Neural cell (in vitro differentiated cells): ENCODE measurements around the gene CGB8. TPM values are rescaled to one million over a fixed set of nuclear protein-coding genes. Genes with fewer than 3 reads are reported as not detected.
"Not testable (repeated sequence)": the region's sequence is repeated elsewhere in the genome, so short reads cannot be mapped to it uniquely, and the experiment has no call there.

ENCODE experiments used
- H2AFZ ChIP-seq: fragments of 200-600, 300-800 bp; sonication (generic), shearing (Covaris generic); 2 replicates; pipeline ENCODE4 v1.6.0; 2014; ENCODE audit warnings: low read depth, mild to moderate bottlenecking, antibody characterized with exemption, low read length, moderate library complexity
- H3F3A ChIP-seq: fragments of 200-600 bp; shearing (Covaris generic); 2 replicates; pipeline ENCODE4 v1.6.1; 2016; ENCODE audit warnings: mild to moderate bottlenecking, moderate library complexity, mixed read lengths, antibody characterized with exemption, low read length; ENCODE audit not compliant: insufficient read depth, poor library complexity, severe bottlenecking
- H3K27ac ChIP-seq: fragments of 200-600, 300-800 bp; sonication (generic), shearing (Covaris generic); 2 replicates; pipeline ENCODE4 v1.5.1; 2014; ENCODE audit warnings: mild to moderate bottlenecking, low read length, moderate library complexity
- H3K27me3 ChIP-seq: fragments of 300-800, 200-600 bp; sonication (generic), shearing (Covaris generic); 2 replicates; pipeline ENCODE4 v1.6.0; 2014; ENCODE audit warnings: mild to moderate bottlenecking, low read depth, low read length, moderate library complexity; ENCODE audit not compliant: insufficient read depth
- H3K36me3 ChIP-seq: fragments of 300-800, 200-600 bp; sonication (generic), shearing (Covaris generic); 2 replicates; pipeline ENCODE4 v1.5.1; 2014; ENCODE audit warnings: mild to moderate bottlenecking, antibody characterized with exemption, low read length, moderate library complexity; ENCODE audit not compliant: insufficient read depth
- H3K4me2 ChIP-seq: fragments of 300-800, 200-600 bp; sonication (generic), shearing (Covaris generic); 2 replicates; pipeline ENCODE4 v1.6.0; 2014; ENCODE audit warnings: mild to moderate bottlenecking, low read length
- H3K4me3 ChIP-seq: fragments of 300-800, 200-600 bp; sonication (generic), shearing (Covaris generic); 2 replicates; pipeline ENCODE4 v1.5.1; 2014; ENCODE audit warnings: mild to moderate bottlenecking, low read length, moderate library complexity
- H3K79me2 ChIP-seq: fragments of 200-600 bp; shearing (Covaris generic); replicated peaks from 2 replicates; pipeline ENCODE4 v1.6.0; 2014; ENCODE audit warnings: mild to moderate bottlenecking, low read length, moderate library complexity; ENCODE audit not compliant: insufficient read depth
- H3K9ac ChIP-seq: fragments of 300-800, 200-600 bp; sonication (generic), shearing (Covaris generic); 2 replicates; pipeline ENCODE4 v1.6.1; 2016; ENCODE audit warnings: mild to moderate bottlenecking, low read length, mixed read lengths
- H3K9me2 ChIP-seq: fragments of 200-600 bp; shearing (Covaris generic); 2 replicates; pipeline ENCODE4 v1.6.1; 2016; ENCODE audit warnings: mild to moderate bottlenecking, low read length, mixed read lengths; ENCODE audit not compliant: insufficient read depth
- H3K9me3 ChIP-seq: fragments of 200-600, 300-800 bp; sonication (generic), shearing (Covaris generic); 2 replicates; pipeline ENCODE4 v1.6.1; 2016; ENCODE audit warnings: mild to moderate bottlenecking, mixed run types, low read length, moderate library complexity, mixed read lengths
- H4K20me1 ChIP-seq: fragments of 200-600 bp; shearing (Covaris generic); 2 replicates; pipeline ENCODE4 v1.6.1; 2016; ENCODE audit warnings: mild to moderate bottlenecking, mixed run types; ENCODE audit not compliant: insufficient read depth
- CTCF ChIP-seq: fragments of 450-650 bp; IDR thresholded peaks from 2 replicates; pipeline ENCODE4 v1.5.1; 2014; ENCODE audit warnings: antibody characterized with exemption, mild to moderate bottlenecking, moderate library complexity; ENCODE audit not compliant: poor library complexity, severe bottlenecking
- EP300 ChIP-seq: fragments of 450-650 bp; conservative IDR thresholded peaks from 2 replicates; pipeline ENCODE4 v1.6.1; 2014; ENCODE audit warnings: antibody characterized with exemption, mild to moderate bottlenecking, moderate library complexity; ENCODE audit not compliant: poor library complexity, severe bottlenecking
- EZH2 ChIP-seq: fragments of 200-600, 300-800 bp; shearing (Covaris generic), sonication (generic); IDR thresholded peaks from 2 replicates; pipeline ENCODE4 v1.6.1; 2014; ENCODE audit warnings: antibody characterized with exemption, low read length, borderline replicate concordance, mild to moderate bottlenecking; ENCODE audit not compliant: insufficient read depth, poor library complexity, severe bottlenecking
- MXI1 ChIP-seq: fragments of 450-650 bp; conservative IDR thresholded peaks from 2 replicates; pipeline ENCODE4 v1.6.1; 2014; ENCODE audit warnings: antibody characterized with exemption, mild to moderate bottlenecking; ENCODE audit not compliant: poor library complexity, severe bottlenecking
- POLR2AphosphoS5 ChIP-seq: IDR thresholded peaks from 2 replicates; pipeline ENCODE4 v1.6.1; 2012
- RAD21 ChIP-seq: fragments of 450-650 bp; conservative IDR thresholded peaks from 2 replicates; pipeline ENCODE4 v1.6.1; 2014; ENCODE audit warnings: antibody characterized with exemption, mild to moderate bottlenecking, moderate library complexity
- SMC3 ChIP-seq: fragments of 450-650 bp; conservative IDR thresholded peaks from 2 replicates; pipeline ENCODE4 v1.6.1; 2014; ENCODE audit warnings: antibody characterized with exemption, mild to moderate bottlenecking, moderate library complexity; ENCODE audit not compliant: poor library complexity
- TAF1 ChIP-seq: IDR thresholded peaks from 2 replicates; pipeline ENCODE4 v1.6.1; 2012; ENCODE audit warnings: low read depth
- polyA plus RNA-seq: library from polyadenylated mRNA; depleted of rRNA; stranded (reverse); fragments of >200 nt; gene quantifications from 2 replicates; pipeline ENCODE4 v1.2.3, GENCODE V29; 2014
- TF ChIP-seq, protein P1 (sequence below): IDR thresholded peaks from 2 replicates; pipeline ENCODE4 v1.6.1; 2012; ENCODE audit warnings: borderline replicate concordance

Gene CGB8
- polyA plus RNA-seq, 1 donor from 2014 or later: not detected

- Histone ChIP-seq H3K4me2 (no peak overlapping the region), H3K27ac (no peak overlapping the region), H3F3A (no peaks in the 10 kb centered on the region), H3K79me2 (no peaks in the 10 kb centered on the region), H4K20me1 (no peaks in the 10 kb centered on the region), H3K36me3 (no peaks in the 10 kb centered on the region), H2AFZ (no peak overlapping the region), H3K27me3 (no peaks in the 10 kb centered on the region), H3K4me3 (no peak overlapping the region), H3K9ac (no peak overlapping the region), H3K9me3 (no peaks in the 10 kb centered on the region), H3K9me2 (no peaks in the 10 kb centered on the region)
- TF ChIP-seq EZH2 (no peak), MXI1 (no peak), EP300 (no peak), RAD21 (no peak), SMC3 (no peak), POLR2AphosphoS5 (no peak), TAF1 (no peak), CTCF (no peak)
- TF ChIP-seq, protein P1, sequence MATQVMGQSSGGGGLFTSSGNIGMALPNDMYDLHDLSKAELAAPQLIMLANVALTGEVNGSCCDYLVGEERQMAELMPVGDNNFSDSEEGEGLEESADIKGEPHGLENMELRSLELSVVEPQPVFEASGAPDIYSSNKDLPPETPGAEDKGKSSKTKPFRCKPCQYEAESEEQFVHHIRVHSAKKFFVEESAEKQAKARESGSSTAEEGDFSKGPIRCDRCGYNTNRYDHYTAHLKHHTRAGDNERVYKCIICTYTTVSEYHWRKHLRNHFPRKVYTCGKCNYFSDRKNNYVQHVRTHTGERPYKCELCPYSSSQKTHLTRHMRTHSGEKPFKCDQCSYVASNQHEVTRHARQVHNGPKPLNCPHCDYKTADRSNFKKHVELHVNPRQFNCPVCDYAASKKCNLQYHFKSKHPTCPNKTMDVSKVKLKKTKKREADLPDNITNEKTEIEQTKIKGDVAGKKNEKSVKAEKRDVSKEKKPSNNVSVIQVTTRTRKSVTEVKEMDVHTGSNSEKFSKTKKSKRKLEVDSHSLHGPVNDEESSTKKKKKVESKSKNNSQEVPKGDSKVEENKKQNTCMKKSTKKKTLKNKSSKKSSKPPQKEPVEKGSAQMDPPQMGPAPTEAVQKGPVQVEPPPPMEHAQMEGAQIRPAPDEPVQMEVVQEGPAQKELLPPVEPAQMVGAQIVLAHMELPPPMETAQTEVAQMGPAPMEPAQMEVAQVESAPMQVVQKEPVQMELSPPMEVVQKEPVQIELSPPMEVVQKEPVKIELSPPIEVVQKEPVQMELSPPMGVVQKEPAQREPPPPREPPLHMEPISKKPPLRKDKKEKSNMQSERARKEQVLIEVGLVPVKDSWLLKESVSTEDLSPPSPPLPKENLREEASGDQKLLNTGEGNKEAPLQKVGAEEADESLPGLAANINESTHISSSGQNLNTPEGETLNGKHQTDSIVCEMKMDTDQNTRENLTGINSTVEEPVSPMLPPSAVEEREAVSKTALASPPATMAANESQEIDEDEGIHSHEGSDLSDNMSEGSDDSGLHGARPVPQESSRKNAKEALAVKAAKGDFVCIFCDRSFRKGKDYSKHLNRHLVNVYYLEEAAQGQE: no peak
These were observed 6.7 kb downstream of the CGB8 start for GRCh38 chr19:49042177-49042576.

DNA sequence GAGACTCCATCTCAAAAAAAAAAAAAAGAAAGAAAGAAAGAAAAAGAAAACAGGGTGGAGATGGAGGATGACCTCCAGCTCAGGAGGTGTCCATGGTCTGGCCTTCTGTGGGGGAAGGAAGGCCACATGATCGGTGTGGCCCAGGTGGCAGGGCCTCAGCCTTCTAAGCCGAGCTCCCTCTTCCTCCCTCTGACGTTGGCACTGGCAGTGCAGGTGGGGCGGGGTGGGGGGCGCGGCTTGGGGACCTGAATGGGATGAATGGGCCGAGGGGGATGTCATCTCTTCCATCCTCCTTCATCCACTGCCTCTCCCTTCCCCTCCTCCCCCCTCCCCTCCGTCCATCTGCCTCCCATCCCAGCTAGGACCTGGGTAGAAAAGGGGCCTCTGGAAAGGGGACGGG, 9.2 kb downstream of the CGB8 start:
- H3K27me3 ChIP-seq, H3F3A ChIP-seq, H3K9me2 ChIP-seq, H4K20me1 ChIP-seq, H2AFZ ChIP-seq, H3K4me3 ChIP-seq, H3K36me3 ChIP-seq, H3K9ac ChIP-seq, H3K9me3 ChIP-seq, H3K79me2 ChIP-seq, H3K27ac ChIP-seq, H3K4me2 ChIP-seq: not testable (repeated sequence)

DNA sequence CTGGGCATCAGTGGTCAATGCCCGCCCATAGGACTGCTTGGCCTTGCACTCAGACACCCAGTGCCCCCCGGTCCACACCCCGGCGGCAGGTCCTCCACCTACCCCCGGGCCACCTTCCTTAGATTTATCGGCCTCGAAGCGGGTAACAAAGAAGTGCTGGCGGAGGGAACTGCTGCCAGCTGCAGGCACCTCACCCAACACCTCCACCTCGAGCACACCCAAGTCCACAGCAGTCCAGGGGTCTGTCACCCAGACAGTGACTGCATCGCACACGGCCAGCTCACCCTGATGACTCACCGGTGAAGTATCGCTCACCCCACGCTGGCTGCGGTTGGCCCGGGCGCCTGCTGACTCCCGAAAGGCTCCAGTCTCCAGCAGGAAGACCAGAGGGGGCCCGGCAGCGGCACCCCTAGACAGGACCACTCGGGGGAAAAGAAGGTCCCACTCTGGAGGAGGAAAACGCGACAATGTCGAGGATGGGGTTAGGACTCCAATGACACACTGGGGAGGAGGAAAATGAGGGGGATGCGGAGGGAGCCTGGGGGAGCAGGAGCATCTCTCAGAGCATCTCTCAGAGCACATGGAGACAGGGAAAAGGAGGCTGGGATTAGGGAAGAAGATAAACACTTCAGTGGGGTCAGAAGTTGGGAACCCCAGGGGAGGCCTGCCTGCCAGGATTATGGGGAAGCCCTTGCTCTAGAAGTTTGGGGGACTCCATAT, 10.2 kb downstream of the CGB8 start:
- H2AFZ ChIP-seq, H3K36me3 ChIP-seq, H3K4me3 ChIP-seq, H3K9me2 ChIP-seq, H3K4me2 ChIP-seq, H4K20me1 ChIP-seq, H3F3A ChIP-seq, H3K9me3 ChIP-seq, H3K9ac ChIP-seq, H3K27me3 ChIP-seq, H3K27ac ChIP-seq, H3K79me2 ChIP-seq: not testable (repeated sequence)

DNA sequence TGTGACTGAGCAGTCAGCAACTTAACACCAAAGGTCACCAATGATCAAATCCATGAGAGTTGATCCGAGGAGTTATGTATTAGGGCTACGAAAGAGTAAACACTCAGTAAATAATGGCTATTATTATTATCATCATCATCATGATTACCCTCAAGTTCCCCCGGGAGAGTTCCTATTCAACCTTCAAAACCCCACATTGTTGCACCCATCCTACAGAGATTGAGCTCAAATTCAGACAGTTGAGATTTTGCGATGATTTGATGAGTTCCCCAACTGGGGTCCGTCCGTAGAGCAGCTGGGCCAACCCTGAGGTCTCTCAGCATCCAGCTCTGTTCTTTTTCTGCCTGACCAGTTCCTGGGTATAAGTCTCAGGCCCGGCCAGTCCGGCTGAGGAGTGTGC, 10.8 kb downstream of the CGB8 start:
- not testable (repeated sequence) for H3K9me3 ChIP-seq, H3K27ac ChIP-seq, H3K9me2 ChIP-seq, H3K79me2 ChIP-seq, H4K20me1 ChIP-seq, H2AFZ ChIP-seq, H3K9ac ChIP-seq, H3K4me3 ChIP-seq, H3K4me2 ChIP-seq, H3F3A ChIP-seq, H3K27me3 ChIP-seq, H3K36me3 ChIP-seq

DNA sequence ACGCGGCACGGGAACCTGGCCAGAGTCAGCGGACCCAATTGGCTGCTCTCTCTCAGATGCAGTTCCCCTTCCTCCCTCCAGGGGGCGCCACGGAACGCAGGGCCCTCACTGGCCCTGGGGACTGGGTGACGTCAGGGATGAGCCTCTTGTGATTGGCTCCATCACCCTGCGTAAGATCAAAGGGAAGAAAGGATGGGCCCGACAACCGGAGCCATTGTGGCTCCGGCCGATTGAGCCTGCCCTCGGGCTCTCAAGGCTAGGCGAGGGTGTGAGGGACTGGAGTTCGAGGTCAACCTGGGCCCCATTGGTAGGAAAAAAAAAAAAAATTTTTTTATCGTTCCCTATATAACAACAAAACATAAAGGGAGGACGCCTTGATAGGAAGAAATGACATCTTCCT, 12.1 kb downstream of the CGB8 start, which contains the start of gene CGB1:
CGB1 (minus strand) TSS at position 81 of the 400 bp plus-strand sequence. CDS start 184 bp downstream, outside the sequence.
- H2AFZ ChIP-seq, H3K27me3 ChIP-seq, H3K79me2 ChIP-seq, H3K27ac ChIP-seq, H4K20me1 ChIP-seq, H3K9ac ChIP-seq, H3K9me3 ChIP-seq, H3K4me3 ChIP-seq, H3F3A ChIP-seq, H3K4me2 ChIP-seq, H3K9me2 ChIP-seq, H3K36me3 ChIP-seq: not testable (repeated sequence)
